WERI-Rb-1 (cell line): ENCODE data around the gene THAP2.

Experiments
- DNase-seq: peaks from one replicate; pipeline ENCODE4 v3.0.0-alpha.2; 2020
- H3K27ac ChIP-seq: fragments of 250-450 bp; sonication (Bioruptor Pico); 2 replicates; pipeline ENCODE4 v1.5.1; 2020; ENCODE audit warnings: mild to moderate bottlenecking, moderate library complexity
- H3K27me3 ChIP-seq: fragments of 250-450 bp; sonication (Bioruptor Pico); 2 replicates; pipeline ENCODE4 v1.5.1; 2021; ENCODE audit warnings: mild to moderate bottlenecking, low read depth, moderate library complexity; ENCODE audit not compliant: insufficient read depth, severe bottlenecking
- H3K36me3 ChIP-seq: fragments of 250-450 bp; sonication (Bioruptor Pico); 2 replicates; pipeline ENCODE4 v1.5.1; 2020; ENCODE audit warnings: mild to moderate bottlenecking, moderate library complexity
- H3K4me3 ChIP-seq: 2 replicates; pipeline ENCODE4 v1.5.1; 2011; ENCODE audit warnings: low read depth, mild to moderate bottlenecking, control low read depth, low read length
- H3K9me3 ChIP-seq: fragments of 250-450 bp; sonication (Bioruptor Pico); 2 replicates; pipeline ENCODE4 v1.5.1; 2021; ENCODE audit warnings: mild to moderate bottlenecking, moderate library complexity; ENCODE audit not compliant: severe bottlenecking
- CTCF ChIP-seq: IDR thresholded peaks from 2 replicates; pipeline ENCODE4 v1.5.1; 2011; ENCODE audit warnings: low read depth, mild to moderate bottlenecking, control low read depth, inconsistent platforms, low read length

THAP2 gene

GRCh38 chr12:71663561-71664410 is at the start of gene THAP2, which contains the start of gene ZFC3H1:
Gene THAP2, plus strand, starts transcription at chr12:71664301. Its CDS starts 209 bp downstream, at chr12:71664510.
Gene ZFC3H1, minus strand, starts transcription at chr12:71663848. Its CDS starts 238 bp downstream, at chr12:71663610.
- Histone ChIP-seq H3K4me3 (peak within 1 kb of the TSS; percentile 80), H3K36me3 (peaks cover 10% of the 10 kb centered on the region), H3K27ac (peak within 1 kb of the TSS; percentile 82), H3K9me3 (no peaks in the 10 kb centered on the region), H3K27me3 (no peaks in the 10 kb centered on the region)
- peak; percentile 49 for TF ChIP-seq CTCF
- DNase-seq, result peak; percentile 93

- Histone ChIP-seq H3K36me3 (peaks cover 68% of the 10 kb centered on the region), H3K27me3 (no peaks in the 10 kb centered on the region), H3K27ac (no peak overlapping the region), H3K4me3 (no peak overlapping the region), H3K9me3 (no peaks in the 10 kb centered on the region)
- no peak for TF ChIP-seq CTCF
- no peak for DNase-seq
Measured at GRCh38 chr12:71621938-71622337, 42.2 kb upstream of the THAP2 start.

GRCh38 chr12:71625476-71625875 is 38.6 kb upstream of the THAP2 start:
- H3K27me3 ChIP-seq, result no peaks in the 10 kb centered on the region
- TF ChIP-seq CTCF, result no peak
- no peak overlapping the region for H3K4me3 ChIP-seq
- H3K9me3 ChIP-seq, result no peaks in the 10 kb centered on the region
- peaks cover 90% of the 10 kb centered on the region for H3K36me3 ChIP-seq
- H3K27ac ChIP-seq, result no peak overlapping the region
- DNase-seq, result no peak

- Histone ChIP-seq H3K27ac (no peak overlapping the region), H3K9me3 (no peaks in the 10 kb centered on the region), H3K27me3 (no peaks in the 10 kb centered on the region), H3K4me3 (no peak overlapping the region), H3K36me3 (peaks cover 89% of the 10 kb centered on the region)
- no peak for TF ChIP-seq CTCF
- DNase-seq, result no peak
Measured at GRCh38 chr12:71626098-71626497, 38.0 kb upstream of the THAP2 start.

GRCh38 chr12:71626768-71627167 is 37.3 kb upstream of the THAP2 start:
- no peaks in the 10 kb centered on the region for H3K9me3 ChIP-seq
- H3K4me3 ChIP-seq, result no peak overlapping the region
- H3K27me3 ChIP-seq, result no peaks in the 10 kb centered on the region
- TF ChIP-seq CTCF, result no peak
- peaks cover 89% of the 10 kb centered on the region for H3K36me3 ChIP-seq
- no peak overlapping the region for H3K27ac ChIP-seq
- DNase-seq, result no peak
